GM19099 (cell line): Measurements from ENCODE around the gene STX10.

Experiments used
- POLR2A ChIP-seq: IDR thresholded peaks from 3 replicates; pipeline ENCODE4 v1.6.1; 2011; ENCODE audit warnings: low read depth; ENCODE audit not compliant: insufficient read length; ENCODE audit errors: extremely low read depth

Gene STX10, protein sequence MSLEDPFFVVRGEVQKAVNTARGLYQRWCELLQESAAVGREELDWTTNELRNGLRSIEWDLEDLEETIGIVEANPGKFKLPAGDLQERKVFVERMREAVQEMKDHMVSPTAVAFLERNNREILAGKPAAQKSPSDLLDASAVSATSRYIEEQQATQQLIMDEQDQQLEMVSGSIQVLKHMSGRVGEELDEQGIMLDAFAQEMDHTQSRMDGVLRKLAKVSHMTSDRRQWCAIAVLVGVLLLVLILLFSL

DNA sequence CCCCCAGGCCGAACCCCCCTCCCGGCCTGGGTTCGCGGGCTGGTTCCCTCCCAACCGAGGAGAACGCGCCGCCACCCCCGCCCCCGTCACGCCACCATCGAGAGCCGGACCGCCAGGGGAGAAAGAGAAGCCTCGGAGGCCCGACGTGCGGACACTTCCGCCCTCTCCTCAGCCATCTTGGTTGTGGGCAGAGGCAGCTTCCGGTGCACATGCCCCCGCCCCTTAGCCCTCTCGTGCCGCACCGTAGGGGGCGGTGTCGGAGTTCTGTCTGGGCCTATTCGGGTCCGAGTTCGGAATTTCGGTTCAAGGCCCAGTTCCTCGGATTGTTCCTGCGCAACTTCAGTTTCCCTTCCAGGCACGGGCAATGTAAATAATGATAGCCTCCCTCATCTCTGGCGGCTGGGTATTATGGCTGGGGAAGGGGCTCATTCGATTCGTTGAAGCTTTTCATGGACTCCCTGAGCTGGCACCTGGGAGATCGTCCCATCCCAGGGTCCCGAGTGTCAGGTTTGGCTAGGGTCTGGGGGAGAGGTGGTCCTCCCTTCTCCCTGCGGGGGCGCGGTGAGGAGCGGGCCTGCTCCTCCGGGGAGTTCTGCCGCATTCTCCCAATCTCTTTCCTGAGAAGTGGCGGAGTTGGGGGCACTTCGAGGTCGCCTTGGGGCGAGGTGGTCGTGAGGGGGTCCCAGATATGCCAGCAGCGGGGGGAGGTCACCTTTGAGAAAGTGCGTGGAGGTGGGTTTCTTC is at the start of gene STX10, which contains the start of gene IER2:
Gene STX10 (minus strand): TSS at position 189 of the 744 bp plus-strand sequence. CDS start 202 bp downstream, outside the sequence.
Gene IER2 (plus strand): TSS at position 225 of the 744 bp plus-strand sequence. CDS start 2,776 bp downstream, outside the sequence.
- peak; percentile 46 for TF ChIP-seq POLR2A

DNA sequence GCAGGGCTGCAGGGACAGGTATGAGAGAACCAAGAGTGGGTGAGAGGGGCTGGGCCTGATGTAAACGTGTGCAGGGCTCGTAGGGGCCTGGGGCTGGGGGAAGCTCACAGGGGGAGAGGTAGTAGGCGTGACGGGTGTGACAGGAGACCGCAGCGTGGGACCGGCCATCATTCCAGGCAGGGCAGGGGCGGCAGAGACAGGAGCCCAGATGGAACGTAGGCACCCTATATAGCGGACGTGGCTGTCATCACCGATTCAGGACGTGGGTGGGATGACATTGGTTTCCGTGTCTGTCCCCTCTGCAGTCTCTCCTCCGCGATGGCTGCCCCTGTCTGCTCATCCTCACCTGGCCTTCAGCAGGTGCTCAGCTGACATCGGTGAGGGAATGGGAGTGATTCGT is 48.5 kb upstream of the STX10 start:
- TF ChIP-seq POLR2A, result no peak

DNA sequence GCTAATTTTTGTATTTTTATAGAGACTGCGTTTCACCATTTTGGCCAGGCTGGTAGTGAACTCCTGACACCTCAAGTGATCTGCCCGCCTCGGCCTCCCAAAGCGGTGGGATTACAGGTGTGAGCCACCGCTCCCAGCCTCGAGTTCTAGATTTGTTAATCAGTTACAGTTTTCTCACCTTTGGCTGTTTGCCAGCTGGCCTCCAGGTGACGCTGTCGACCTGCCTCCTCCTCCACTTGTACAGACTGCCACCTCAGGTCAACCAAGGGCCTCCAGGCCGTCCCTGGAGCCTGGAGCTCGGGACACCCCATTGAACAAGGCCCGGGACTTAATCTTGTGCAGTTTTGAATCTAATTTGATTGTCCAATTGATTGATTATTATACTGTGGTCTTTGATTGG is 45.5 kb upstream of the STX10 start:
- no peak for TF ChIP-seq POLR2A

DNA sequence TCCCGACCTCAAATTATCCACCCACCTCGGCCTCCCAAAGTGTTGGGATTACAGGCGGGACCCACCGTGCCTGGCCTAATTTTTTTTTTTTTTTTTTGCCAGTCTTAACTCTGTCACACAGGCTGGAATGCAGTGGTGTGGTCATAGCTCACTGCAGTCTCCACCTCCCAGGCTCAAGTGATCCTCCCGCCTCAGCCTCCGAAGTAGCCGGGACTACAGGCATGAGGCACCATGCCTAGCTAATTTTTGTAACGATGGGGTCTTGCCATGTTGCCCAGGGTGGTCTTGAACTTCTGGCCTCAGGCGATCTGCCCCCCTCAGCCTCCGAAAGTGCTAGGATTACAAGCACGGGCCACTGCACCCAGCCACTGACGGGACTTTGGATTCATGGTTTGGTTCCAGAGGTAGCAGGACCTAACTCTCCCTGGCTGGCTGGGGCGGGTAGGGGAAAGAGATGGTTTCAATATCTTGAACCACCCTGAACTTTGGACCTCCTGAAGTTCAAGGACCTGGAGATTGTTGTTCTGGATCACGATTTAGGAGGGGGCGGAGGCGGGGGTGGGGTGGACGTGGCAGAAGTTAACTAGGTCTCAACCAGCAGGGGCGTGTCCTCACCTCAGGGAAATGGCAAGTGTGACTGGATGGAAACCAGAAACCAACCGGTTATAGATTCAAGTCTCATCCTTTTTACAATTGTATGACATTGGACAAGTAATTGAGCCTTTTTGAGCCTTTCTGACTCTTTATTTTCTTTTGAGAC is 40.8 kb upstream of the STX10 start:
- no peak for TF ChIP-seq POLR2A

DNA sequence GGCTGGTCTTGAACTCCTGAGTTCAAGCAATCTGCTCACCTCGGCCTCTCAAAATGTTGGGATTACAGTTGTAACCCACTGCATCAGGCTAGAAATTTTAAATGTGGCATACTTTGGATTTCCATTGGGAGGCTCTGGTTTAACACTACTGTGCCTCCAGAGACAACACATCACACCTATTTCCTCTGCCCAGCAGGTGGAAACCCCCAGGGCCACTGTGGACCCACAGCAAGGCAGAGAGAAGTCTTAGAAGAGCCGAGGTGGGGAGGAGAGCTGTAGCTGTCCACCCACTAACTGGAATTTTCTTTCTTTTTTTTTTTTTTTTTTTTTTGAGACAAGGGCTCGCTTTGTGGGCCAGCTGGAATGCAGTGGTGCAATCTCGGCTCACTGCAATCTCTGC is 39.4 kb upstream of the STX10 start:
- no peak for TF ChIP-seq POLR2A

DNA sequence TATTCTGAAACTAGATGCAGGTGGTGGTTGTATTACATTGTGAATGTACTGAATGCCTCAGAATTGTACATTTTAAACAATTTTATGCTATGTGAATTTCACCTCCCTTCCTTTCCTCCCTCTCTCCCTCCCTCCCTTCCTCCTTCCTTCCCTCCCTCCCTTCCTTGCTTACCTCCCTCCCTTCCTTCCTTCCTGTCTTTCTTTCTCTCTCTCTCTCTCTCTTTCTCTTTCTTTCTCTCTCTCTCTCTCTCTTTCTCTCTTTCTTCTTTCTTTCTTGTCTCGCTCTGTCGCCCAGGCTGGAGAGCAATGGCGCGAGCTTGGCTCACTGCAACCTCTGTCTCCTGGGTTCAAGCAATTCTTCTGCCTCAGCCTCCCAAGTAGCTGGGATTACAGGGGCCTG is 37.2 kb upstream of the STX10 start:
- no peak for TF ChIP-seq POLR2A

DNA sequence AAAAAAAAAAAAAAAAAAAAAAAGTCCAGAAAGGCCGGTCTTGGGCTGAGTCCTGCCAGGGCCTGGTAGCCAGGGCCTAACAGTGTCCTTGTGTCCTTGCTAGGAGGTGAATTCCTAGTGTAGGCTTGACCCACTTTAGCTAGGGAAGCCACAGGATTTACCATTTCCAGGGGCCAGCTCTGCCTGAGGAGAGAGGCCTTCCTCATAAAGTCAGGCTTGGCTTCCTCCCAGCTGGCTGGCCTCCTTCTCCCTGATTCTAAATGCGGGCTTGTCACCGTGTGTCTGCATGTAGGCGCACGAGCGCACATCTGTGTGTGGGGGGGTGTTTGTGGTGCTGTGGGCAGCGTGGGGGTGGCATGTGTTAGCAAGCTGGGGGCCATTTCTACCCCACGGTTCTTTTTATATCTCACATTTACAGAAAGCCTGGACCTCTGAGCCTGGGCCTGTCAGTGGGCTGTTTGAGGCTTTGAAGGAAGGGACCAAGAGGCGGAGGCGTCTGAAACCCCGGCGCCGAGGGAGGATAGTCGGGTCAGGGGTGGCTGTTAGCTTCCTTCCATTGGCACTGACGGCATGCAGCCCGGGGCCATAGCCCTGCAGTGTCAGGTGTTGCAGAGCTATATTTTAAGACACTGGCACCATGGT is 31.7 kb upstream of the STX10 start:
- no peak for TF ChIP-seq POLR2A

DNA sequence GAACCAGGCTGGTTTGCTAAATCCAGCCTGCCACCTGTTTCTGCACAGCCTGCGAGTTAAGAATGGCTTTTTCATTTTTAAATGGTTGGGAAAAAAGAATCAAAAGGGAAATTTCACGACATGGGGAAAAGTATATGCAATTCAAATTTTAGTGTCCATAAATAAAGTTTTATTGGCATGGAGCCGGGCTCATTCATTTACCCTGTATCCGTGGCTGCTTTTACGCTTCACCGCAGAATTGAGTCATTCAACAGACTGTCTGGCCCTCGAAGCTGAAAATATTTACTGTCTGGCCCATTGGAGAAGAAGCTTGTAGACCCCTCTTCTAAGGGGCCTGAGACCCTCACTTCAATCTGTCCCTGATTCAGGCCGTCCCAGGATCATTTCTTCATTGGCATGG is 26.2 kb upstream of the STX10 start:
- no peak for TF ChIP-seq POLR2A

DNA sequence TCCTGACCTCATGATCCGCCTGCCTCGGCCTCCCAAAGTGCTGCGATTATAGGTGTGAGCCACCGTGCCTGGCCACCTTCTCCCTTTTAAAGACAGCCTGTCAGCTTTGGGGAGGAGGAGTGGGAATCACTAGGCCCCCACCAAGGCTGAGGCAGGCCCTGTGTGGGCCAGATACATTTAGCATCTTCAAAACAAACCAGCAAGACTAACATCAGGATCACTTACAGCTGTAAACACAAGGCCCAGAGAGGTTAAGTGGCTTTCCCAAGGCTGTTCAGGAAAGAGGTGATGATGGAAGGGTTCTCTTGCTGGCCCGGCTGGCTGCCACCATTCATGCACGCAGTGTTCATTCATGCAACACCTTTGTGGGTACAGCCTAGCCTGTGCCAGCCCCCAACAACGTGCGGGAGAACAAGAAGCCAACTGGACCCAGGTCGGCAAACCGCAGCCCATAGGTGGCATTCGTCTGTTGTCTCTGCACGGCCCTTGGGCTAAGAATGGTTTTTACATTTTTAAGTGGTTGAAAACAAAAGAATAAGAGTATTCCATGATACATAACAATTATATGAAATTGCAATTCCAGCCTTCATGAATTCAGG is 23.1 kb upstream of the STX10 start:
- TF ChIP-seq POLR2A, result no peak

DNA sequence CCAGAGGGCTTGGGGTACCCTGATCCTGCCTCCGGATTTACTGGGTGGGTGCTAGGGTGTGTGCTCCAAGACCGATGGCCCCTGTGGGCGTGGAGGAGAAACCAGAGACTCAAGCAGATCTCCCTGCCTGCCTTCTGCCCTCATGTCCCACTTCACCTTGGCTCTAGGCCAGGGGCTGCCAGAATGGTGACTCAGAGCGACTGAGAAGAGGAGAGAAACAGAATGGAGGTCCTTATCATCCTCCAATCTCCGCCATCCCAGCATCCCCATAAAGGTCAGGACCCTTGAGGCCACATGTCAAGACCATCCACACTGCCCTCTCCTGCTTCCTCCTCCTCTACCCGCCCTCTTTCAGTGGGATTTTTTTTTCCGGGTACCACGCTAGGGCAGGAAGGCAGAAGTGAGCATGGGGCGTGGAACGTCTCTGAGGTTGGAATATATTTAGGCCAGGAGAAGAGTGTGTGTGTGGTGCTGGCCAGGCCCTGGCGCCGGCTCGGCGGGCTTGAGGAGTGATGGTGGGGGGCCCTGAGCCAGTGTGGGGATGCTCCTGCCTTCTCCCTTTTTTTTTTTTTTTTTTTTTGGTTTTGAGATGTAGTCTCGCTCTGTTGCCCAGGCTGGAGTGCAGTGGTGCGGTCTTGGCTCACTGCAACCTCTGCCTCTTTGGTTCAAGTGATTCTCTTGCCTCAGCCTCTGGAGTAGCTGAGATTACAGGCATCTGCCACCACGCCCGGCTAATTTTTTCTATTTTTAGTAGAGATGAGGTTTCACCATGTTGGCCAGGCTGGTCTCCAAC is 22.4 kb upstream of the STX10 start:
- TF ChIP-seq POLR2A, result no peak

DNA sequence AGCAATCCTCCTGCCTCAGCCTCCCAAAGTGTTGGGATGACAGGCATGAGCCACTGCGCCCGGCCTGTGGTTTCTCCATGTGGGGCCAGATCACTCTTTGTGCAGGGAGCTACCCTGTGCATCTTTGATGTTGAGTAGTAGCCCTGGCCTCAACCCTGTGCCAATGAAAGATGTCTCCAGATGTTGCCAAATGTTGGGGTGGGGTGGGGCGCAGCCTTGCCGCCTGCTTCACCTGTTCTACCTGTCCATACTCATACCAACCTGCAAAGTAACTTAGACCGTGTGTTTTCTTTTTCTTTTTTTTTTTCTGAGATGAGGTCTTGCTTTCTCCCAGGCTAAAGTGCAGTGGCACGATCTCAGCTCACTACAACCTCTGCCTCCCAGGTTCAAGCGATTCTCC is 21.0 kb upstream of the STX10 start:
- no peak for TF ChIP-seq POLR2A

DNA sequence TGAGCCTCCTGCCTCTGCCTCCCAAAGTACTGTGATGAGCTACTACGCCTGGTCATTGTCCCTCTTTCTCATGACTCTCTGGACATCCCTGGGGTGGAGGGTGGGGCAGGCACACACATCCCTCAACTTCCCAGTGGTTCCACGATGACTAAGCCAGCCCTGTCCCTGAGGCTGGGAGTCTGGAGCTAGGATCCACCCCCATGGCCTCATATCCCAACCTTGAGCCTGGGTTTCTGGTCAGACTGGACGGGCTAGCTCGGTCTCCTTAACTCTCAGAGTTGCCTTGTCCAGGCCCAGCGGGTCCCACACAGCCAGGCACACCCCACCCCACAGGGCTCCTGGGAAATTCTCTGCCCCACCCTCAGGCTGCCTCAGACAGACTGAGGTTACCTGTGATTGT is 19.6 kb upstream of the STX10 start:
- TF ChIP-seq POLR2A, result no peak

DNA sequence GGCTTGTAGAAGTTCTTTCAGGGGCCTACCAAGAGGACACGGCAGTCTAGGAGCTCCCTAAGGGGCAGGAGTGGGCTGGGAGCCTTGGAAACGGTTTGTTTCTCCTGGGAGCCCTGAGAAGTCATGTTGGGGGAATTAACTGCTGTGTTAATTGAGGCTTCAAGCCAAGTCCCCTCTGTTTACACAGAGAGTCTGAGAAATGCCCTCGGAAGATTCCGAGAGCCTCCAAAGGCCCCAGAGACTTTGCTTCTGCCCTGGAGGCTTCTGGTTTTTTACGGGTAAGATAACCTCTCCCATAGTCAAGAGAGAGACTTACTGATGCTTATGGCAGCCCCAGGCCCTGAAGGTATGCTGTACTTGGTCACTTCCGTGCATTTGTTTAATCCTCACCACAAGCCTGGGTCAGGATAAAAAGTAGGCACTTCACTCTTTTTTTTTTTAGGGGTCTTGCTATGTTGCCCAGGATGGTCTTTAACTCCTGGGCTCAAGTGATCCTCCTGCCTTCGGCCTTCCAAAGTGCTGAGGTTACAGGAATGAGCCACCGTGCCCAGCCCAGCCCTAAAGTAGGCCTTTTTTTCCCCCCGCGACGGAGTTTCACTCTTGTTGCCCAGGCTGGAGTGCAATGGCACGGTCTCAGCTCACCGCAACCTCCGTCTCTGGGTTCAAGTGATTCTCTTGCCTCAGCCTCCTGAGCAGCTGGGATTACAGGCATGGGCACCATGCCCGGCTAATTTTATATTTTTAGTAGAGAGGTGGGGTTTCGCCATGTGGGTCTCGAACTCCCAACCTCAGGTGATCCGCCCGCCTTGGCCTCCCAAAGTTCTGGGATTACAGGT is 15.2 kb upstream of the STX10 start:
- no peak for TF ChIP-seq POLR2A
